ENCODE data around the gene CRISPLD2. TPM values are rescaled to one million over a fixed set of nuclear protein-coding genes. Genes with fewer than 3 reads are reported as not detected.

The CRISPLD2 gene
- total RNA-seq, 1 donor from 2014 or later: 3.3 TPM

GRCh38 chr16:84811529-84811928, 8.3 kb upstream of the CRISPLD2 start:
- Mint-ChIP-seq H3K27me3 (ENCODE audit: unreplicated experiment) (peaks cover 23% of the 10 kb centered on the region), H3K4me3 (ENCODE audit: unreplicated experiment) (no peak overlapping the region), H3K9me3 (ENCODE audit: unreplicated experiment) (no peaks in the 10 kb centered on the region), H3K36me3 (ENCODE audit: unreplicated experiment) (no peaks in the 10 kb centered on the region), H3K4me1 (ENCODE audit: unreplicated experiment) (peaks cover 6% of the 10 kb centered on the region), H3K27ac (ENCODE audit: unreplicated experiment) (no peak overlapping the region)
- no peak for DNase-seq (ENCODE audit: extremely low spot score, unreplicated experiment)
- no peak for TF ChIP-seq CTCF (IDR thresholded peaks at IDR 0.05)

GRCh38 chr16:84813141-84813934, 6.4 kb upstream of the CRISPLD2 start:
- Mint-ChIP-seq H3K9me3 (ENCODE audit: unreplicated experiment) (no peaks in the 10 kb centered on the region), H3K27me3 (ENCODE audit: unreplicated experiment) (peaks cover 23% of the 10 kb centered on the region), H3K4me1 (ENCODE audit: unreplicated experiment) (no peaks in the 10 kb centered on the region), H3K4me3 (ENCODE audit: unreplicated experiment) (no peak overlapping the region), H3K36me3 (ENCODE audit: unreplicated experiment) (no peaks in the 10 kb centered on the region), H3K27ac (ENCODE audit: unreplicated experiment) (no peak overlapping the region)
- TF ChIP-seq CTCF (IDR thresholded peaks at IDR 0.05): no peak
- DNase-seq (ENCODE audit: extremely low spot score, unreplicated experiment): no peak

- H3K4me3 Mint-ChIP-seq (ENCODE audit: unreplicated experiment): no peak overlapping the region
- H3K27me3 Mint-ChIP-seq (ENCODE audit: unreplicated experiment): peaks cover 23% of the 10 kb centered on the region
- H3K9me3 Mint-ChIP-seq (ENCODE audit: unreplicated experiment): no peaks in the 10 kb centered on the region
- no peak for TF ChIP-seq CTCF (IDR thresholded peaks at IDR 0.05)
- H3K27ac Mint-ChIP-seq (ENCODE audit: unreplicated experiment): no peak overlapping the region
- DNase-seq (ENCODE audit: extremely low spot score, unreplicated experiment): no peak
- no peaks in the 10 kb centered on the region for H3K36me3 Mint-ChIP-seq (ENCODE audit: unreplicated experiment)
- H3K4me1 Mint-ChIP-seq (ENCODE audit: unreplicated experiment): peaks cover 7% of the 10 kb centered on the region
These were observed 4.3 kb upstream of the CRISPLD2 start for GRCh38 chr16:84815462-84815861.

- no peak for DNase-seq (ENCODE audit: extremely low spot score, unreplicated experiment)
- no peaks in the 10 kb centered on the region for H3K36me3 Mint-ChIP-seq (ENCODE audit: unreplicated experiment)
These were observed 3.8 kb upstream of the CRISPLD2 start for GRCh38 chr16:84816023-84816422.

More at GRCh38 chr16:84816023-84816422, 3.8 kb upstream of the CRISPLD2 start:
- Mint-ChIP-seq H3K9me3 (ENCODE audit: unreplicated experiment) (no peaks in the 10 kb centered on the region), H3K4me3 (ENCODE audit: unreplicated experiment) (no peak overlapping the region), H3K27me3 (ENCODE audit: unreplicated experiment) (peaks cover 26% of the 10 kb centered on the region), H3K27ac (ENCODE audit: unreplicated experiment) (no peak overlapping the region), H3K4me1 (ENCODE audit: unreplicated experiment) (peaks cover 9% of the 10 kb centered on the region)
- no peak for TF ChIP-seq CTCF (IDR thresholded peaks at IDR 0.05)

Data from osteocyte (in vitro differentiated cells).